B cell (primary cell): ENCODE results near the gene MRLN. TPM values are rescaled to one million over a fixed set of nuclear protein-coding genes. Genes with fewer than 3 reads are reported as not detected.
"Not testable (repeated sequence)": the region's sequence is repeated elsewhere in the genome, so short reads cannot be mapped to it uniquely, and the experiment has no call there.

Experiments used
- ATAC-seq: fragments of 200-7000 bp; cut with Tn5 transposase; one replicate; pipeline ENCODE4 v1.10.0; 2021; ENCODE audit warnings: low read depth, mild to moderate bottlenecking, moderate number of reproducible peaks, moderate library complexity
- CTCF ChIA-PET: fragments of 350-600 bp; sonication (Branson Sonifier 250); formaldehyde crosslinking; loops from one replicate; lab custom pipeline; 2021; ENCODE audit warnings: antibody characterized with exemption, inconsistent platforms; lab: Charles Lee
- POLR2A ChIA-PET: fragments of 350-600 bp; sonication (Branson Sonifier 250); formaldehyde crosslinking; loops from one replicate; lab custom pipeline; 2021; ENCODE audit warnings: antibody characterized with exemption; lab: Charles Lee
- DNase-seq: peaks from one replicate; pipeline ENCODE4 v3.0.0; 2013
- H2AFZ ChIP-seq: 2 replicates; pipeline ENCODE4 v1.6.1; 2012; ENCODE audit warnings: mild to moderate bottlenecking, low read depth, low read length; ENCODE audit not compliant: insufficient read depth, poor library complexity, severe bottlenecking
- H3K27ac ChIP-seq, 2 donors: 1 replicate in 1 of 2; 2 replicates in 1 of 2; pipeline ENCODE4 v1.5.1; 2012 to 2013; ENCODE audit warnings: low read length in 2 of 2, mild to moderate bottlenecking in 2 of 2, moderate library complexity in 1 of 2
- H3K27me3 ChIP-seq, 4 experiments: fragments of 200-600 bp in 1 of 4; sonication (generic) in 1 of 4; replicated peaks in 1 of 4; 1 replicate in 2 of 4; 2 replicates in 2 of 4; pipeline versions ENCODE4 v1.6.1 to v1.7.0; 2013 to 2016; ENCODE audit warnings: low read length in 3 of 4, mild to moderate bottlenecking in 2 of 4, mixed read lengths in 1 of 4, moderate library complexity in 1 of 4; ENCODE audit not compliant: insufficient read depth in 4 of 4, control insufficient read depth in 3 of 4; ENCODE audit errors: control extremely low read depth in 1 of 4
- H3K36me3 ChIP-seq, 2 experiments: replicated peaks in 1 of 2; 1 replicate in 1 of 2; 2 replicates in 1 of 2; pipeline versions ENCODE4 v1.6.1 to v1.7.1; 2013; ENCODE audit warnings: low read length in 1 of 2; ENCODE audit not compliant: insufficient read depth in 2 of 2, control insufficient read depth in 1 of 2; ENCODE audit errors: control extremely low read depth in 1 of 2, extremely low read depth in 1 of 2
- H3K4me1 ChIP-seq, 2 donors: fragments of 200-600 bp in 1 of 2; sonication (generic) in 1 of 2; 1 replicate in 1 of 2; 2 replicates in 1 of 2; pipeline versions ENCODE4 v1.5.1 to v1.6.1; 2013 to 2017; ENCODE audit warnings: low read length in 2 of 2; ENCODE audit not compliant: control insufficient read depth in 2 of 2, insufficient read depth in 2 of 2
- H3K4me2 ChIP-seq: replicated peaks from 2 replicates; pipeline ENCODE3; 2012; ENCODE audit warnings: mild to moderate bottlenecking, low read depth, low read length; ENCODE audit not compliant: poor library complexity, severe bottlenecking
- H3K4me3 ChIP-seq, 5 experiments: fragments of 200-600 bp in 1 of 5; sonication (generic) in 1 of 5; 1 replicate in 3 of 5; 2 replicates in 2 of 5; pipeline versions ENCODE4 v1.5.1 to v1.7.0; 2011 to 2016; ENCODE audit warnings: low read length in 4 of 5, mild to moderate bottlenecking in 4 of 5, low read depth in 2 of 5, control low read depth in 1 of 5, moderate library complexity in 1 of 5; ENCODE audit not compliant: insufficient read depth in 1 of 5; ENCODE audit errors: control extremely low read depth in 1 of 5, extremely low read depth in 1 of 5
- H3K79me2 ChIP-seq: fragments of 200-600 bp; sonication (generic); one replicate; pipeline ENCODE4 v1.6.0; 2016; ENCODE audit warnings: low read length; ENCODE audit not compliant: control insufficient read depth, insufficient read depth
- H3K9ac ChIP-seq: fragments of 200-600 bp; sonication (generic); 2 replicates; pipeline ENCODE4 v1.6.1; 2017; ENCODE audit warnings: mild to moderate bottlenecking, low read length, moderate library complexity
- H3K9me3 ChIP-seq, 3 donors: one replicate each; pipeline versions ENCODE4 v1.6.1 to v1.7.1; 2013; ENCODE audit warnings: low read length in 2 of 3; ENCODE audit not compliant: control insufficient read depth in 2 of 3, insufficient read depth in 1 of 3; ENCODE audit errors: control extremely low read depth in 1 of 3
- H4K20me1 ChIP-seq: 2 replicates; pipeline ENCODE4 v1.6.0; 2012; ENCODE audit warnings: mild to moderate bottlenecking, low read length; ENCODE audit not compliant: insufficient read depth, control insufficient read depth, poor library complexity, severe bottlenecking
- H3K27ac Mint-ChIP-seq: one replicate; pipeline ENCODE4 v1.8.0; 2021; ENCODE audit warnings: mixed read lengths
- H3K27me3 Mint-ChIP-seq: one replicate; pipeline ENCODE4 v1.8.0; 2021; ENCODE audit warnings: mixed read lengths
- H3K4me1 Mint-ChIP-seq: one replicate; pipeline ENCODE4 v1.8.0; 2021; ENCODE audit warnings: mixed read lengths
- H3K4me3 Mint-ChIP-seq: one replicate; pipeline ENCODE4 v1.8.0; 2021; ENCODE audit warnings: mixed read lengths
- H3K9me3 Mint-ChIP-seq: one replicate; pipeline ENCODE4 v1.8.0; 2022; ENCODE audit warnings: mixed read lengths; ENCODE audit not compliant: insufficient read depth
- WGBS: methylation state at CpG from one replicate; pipeline ENCODE4 v1.1.5; 2013; ENCODE audit warnings: missing lambda C conversion rate; ENCODE audit not compliant: insufficient coverage; 5-methylcytosine and 5-hydroxymethylcytosine counted together
- intact Hi-C: fragments of 100-400 bp; cut with micrococcal nuclease; formaldehyde crosslinking; loops from one replicate; pipeline ENCODE4 v1.10.0; 2022
- polyA plus RNA-seq: library from polyadenylated mRNA; depleted of rRNA; stranded (reverse); fragments of >200 nt; gene quantifications from 2 replicates; pipeline ENCODE4 v1.2.3, GENCODE V29; 2012
- total RNA-seq, 2 donors: library from RNA; stranded (reverse); fragments of 120-200 nt in 1 of 2; gene quantifications; 1 replicate in 1 of 2; 2 replicates in 1 of 2; pipeline versions ENCODE4 v1.2.3 to v1.2.4, GENCODE V29; 2013 to 2022

The MRLN gene
- total and polyA plus RNA-seq, 2 donors (not counting 1 experiment from before 2014, with no cell fraction given), result not detected

DNA sequence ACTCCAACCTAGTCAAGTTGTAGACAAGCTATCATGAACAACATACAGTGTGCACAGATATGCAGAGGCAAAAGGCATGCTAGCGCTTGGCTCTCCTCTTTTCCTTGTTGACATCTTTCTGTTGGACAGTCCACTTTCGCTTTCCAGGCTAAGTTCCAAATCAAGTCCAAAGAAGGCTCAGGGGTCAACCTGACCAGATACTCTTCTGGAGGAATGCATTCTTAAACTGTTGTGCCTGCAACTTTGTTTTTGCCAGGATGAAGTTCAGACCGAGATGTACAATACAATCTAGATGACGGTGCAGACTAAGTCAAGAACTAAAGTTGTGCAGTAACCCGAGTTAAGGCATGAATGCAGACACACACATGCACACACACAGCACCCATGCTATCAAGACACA lies 35.7 kb upstream of the MRLN start:
- peaks cover 0 to 35% of the 10 kb centered on the region in 2 experiments for H3K36me3 ChIP-seq
- H3K27me3 Mint-ChIP-seq, ATAC-seq, H3K27ac Mint-ChIP-seq, H3K27me3 ChIP-seq, H3K9me3 Mint-ChIP-seq, H4K20me1 ChIP-seq, CTCF ChIA-PET, POLR2A ChIA-PET, H3K79me2 ChIP-seq, H3K27ac ChIP-seq, H3K9me3 ChIP-seq, H3K4me1 ChIP-seq, H3K4me2 ChIP-seq, H3K9ac ChIP-seq, H2AFZ ChIP-seq, H3K4me1 Mint-ChIP-seq, H3K4me3 ChIP-seq, H3K4me3 Mint-ChIP-seq, intact Hi-C loops, DNase-seq: not testable (repeated sequence)
- whole genome bisulfite sequencing, result 100% methylated on average over 3 of the region's 5 CpGs

DNA sequence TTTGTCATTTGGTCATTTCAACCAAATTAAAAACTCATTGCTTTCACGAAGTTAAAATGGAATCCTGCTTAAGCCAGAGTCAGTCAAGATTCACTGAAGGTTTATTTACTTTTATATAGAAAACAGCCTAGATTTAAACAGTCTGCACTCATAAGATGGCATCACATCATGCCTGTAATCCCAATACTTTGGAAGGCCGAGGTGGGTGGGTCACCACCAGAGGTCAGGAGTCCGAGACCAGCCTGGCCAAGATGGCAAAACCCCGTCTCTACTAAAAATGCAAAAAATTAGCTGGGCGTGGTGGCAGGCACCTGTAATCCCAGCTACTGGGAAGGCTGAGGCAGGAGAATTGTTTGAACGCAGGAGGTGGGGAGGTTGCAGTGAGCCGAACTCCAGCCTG lies 33.8 kb upstream of the MRLN start:
- POLR2A ChIA-PET, H3K4me1 Mint-ChIP-seq, H3K27me3 ChIP-seq, intact Hi-C loops, H3K4me3 ChIP-seq, H3K9me3 Mint-ChIP-seq, H3K27ac Mint-ChIP-seq, H3K4me3 Mint-ChIP-seq, H3K27ac ChIP-seq, H3K79me2 ChIP-seq, ATAC-seq, DNase-seq, H4K20me1 ChIP-seq, H3K9ac ChIP-seq, H3K4me1 ChIP-seq, H3K9me3 ChIP-seq, H3K27me3 Mint-ChIP-seq, H2AFZ ChIP-seq, H3K4me2 ChIP-seq: not testable (repeated sequence)
- CTCF ChIA-PET, result interaction anchor here (0.8 kb wide), 1 partner anchor 22 kb away, joined by 3 read pairs; no protein-coding TSS in a partner anchor
- peaks cover 0 to 18% of the 10 kb centered on the region in 2 experiments for H3K36me3 ChIP-seq
- 90% methylated on average over 2 of the region's 7 CpGs for WGBS

DNA sequence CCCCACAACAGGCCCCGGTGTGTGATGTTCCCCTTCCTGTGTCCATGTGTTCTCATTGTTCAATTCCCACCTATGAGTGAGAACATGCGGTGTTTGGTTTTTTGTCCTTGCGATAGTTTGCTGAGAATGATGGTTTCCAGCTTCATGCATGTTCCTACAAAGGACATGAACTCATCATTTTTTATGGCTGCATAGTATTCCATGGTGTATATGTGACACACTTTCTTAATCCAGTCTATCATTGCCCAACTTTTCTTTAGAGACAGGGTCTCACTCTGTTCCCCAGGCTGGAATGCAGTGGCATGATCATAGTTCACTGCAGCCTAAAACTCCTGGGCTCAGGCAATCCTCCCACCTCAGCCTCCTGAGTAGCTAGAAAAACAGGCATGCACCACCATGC lies 32.2 kb upstream of the MRLN start:
- DNase-seq, H3K27ac ChIP-seq, H3K4me1 ChIP-seq, CTCF ChIA-PET, intact Hi-C loops, H3K27me3 ChIP-seq, H3K36me3 ChIP-seq, H3K27ac Mint-ChIP-seq, H3K27me3 Mint-ChIP-seq, POLR2A ChIA-PET, H4K20me1 ChIP-seq, H3K9me3 ChIP-seq, ATAC-seq, H3K4me3 Mint-ChIP-seq, H3K79me2 ChIP-seq, H2AFZ ChIP-seq, H3K4me2 ChIP-seq, H3K9me3 Mint-ChIP-seq, H3K4me1 Mint-ChIP-seq, H3K4me3 ChIP-seq, H3K9ac ChIP-seq: not testable (repeated sequence)
- WGBS, result no CpG with 5 or more reads among the region's 3 CpGs
